Stimulated activated CD4-positive, alpha-beta T cell treated with anti-CD3 and anti-CD28 coated beads, Interleukin-15, amount 100 ng/mL, for 24 hours (primary cell): ENCODE data around the gene LBP.
A peak's percentile ranks its signal among the peaks of the same experiment; 100 is the strongest.
"Not testable (repeated sequence)": the region's sequence is repeated elsewhere in the genome, so short reads cannot be mapped to it uniquely, and the experiment has no call there.

Experiments used
- DNase-seq: peaks from one replicate; pipeline ENCODE4 v3.0.0-alpha.2; 2020

Gene LBP

GRCh38 chr20:38321959-38322598 is 24.2 kb upstream of the LBP start:
- DNase-seq: no peak

DNA sequence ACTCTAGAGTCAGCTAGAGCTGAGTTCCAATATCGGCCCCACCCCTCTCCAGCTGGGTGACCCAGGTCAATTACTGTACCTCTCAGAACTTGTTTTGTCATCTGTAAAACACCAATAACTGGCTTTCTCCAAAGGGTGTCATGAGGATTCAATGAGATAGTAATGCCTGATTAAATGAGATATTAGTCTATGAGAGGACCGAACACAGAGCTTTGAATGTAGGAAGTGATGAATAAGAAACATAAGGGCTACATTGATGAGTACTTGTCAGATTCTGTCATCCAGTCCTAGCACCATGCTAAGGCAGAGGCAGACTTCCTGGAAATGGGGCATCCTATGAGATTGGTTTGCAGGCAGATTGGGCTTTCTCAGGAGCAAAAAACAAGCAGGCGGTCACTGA is 22.1 kb upstream of the LBP start:
- no peak for DNase-seq

GRCh38 chr20:38325167-38325566 is 21.1 kb upstream of the LBP start:
- DNase-seq: no peak

GRCh38 chr20:38325905-38326304 is 20.4 kb upstream of the LBP start:
- DNase-seq: no peak

DNA sequence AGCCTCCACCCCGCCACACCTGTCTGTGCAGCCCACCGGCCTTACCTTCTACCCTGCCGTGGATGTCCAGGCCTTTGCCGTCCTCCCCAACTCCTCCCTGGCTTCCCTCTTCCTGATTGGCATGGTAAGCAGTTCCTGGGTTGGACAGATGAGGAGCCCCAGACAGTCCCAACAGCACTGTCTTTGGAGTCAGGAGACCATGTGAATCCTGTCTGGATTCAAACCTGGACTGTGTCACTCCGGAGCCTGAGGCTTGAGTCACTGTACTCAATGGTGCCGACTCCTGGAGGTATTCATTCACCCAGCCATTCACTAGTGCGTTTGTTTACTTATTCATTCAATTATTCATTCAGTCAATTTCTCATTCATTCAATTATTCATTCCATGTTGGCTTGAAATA is 20.0 kb upstream of the LBP start:
- no peak for DNase-seq

GRCh38 chr20:38330638-38331037 is 15.6 kb upstream of the LBP start:
- DNase-seq: no peak

GRCh38 chr20:38331245-38331644 is 15.0 kb upstream of the LBP start:
- DNase-seq: no peak

DNA sequence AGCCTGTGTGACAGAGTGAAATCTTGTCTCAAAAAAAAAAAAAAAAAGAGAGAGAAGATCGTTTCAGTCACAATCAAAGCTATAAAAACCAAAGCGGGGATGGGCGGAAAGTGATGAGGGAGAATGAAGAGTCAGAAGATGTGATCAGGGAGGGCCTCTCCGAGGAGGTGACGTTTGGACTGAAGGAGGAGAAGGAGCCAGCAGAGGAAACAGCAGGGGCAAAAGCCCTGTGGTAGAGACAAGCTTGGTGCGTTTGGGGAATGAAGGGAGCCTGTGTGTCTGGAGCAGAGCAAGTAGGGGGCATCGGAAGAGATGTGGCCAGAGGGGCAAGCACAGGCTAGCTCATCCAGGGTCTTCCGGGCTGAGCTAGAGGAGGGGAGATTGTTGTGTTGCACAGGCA is 14.5 kb upstream of the LBP start:
- DNase-seq: no peak

- DNase-seq: no peak
These were observed 12.3 kb upstream of the LBP start for GRCh38 chr20:38334016-38334415.

DNA sequence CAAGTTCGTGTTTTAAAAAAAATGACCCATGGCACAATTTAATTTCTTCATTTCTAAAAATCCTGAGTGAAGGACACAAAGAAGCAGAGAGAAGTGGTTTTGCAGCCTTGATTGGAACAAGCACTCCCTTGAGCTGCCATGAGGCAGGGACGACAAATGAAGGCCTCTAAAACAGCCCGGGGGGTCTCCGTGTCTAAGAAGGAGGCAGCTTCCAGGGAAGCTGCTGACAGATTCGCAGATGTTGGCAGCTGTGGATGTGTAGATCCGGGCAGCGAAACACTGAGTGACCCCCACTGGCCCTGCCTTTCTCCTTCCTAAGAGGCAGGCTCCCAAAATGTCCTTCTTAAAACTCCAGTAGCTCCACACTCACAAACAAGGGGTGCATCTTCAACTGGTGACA is 9.6 kb upstream of the LBP start:
- no peak for DNase-seq

- peak; percentile 40 for DNase-seq
These were observed 8.6 kb upstream of the LBP start for GRCh38 chr20:38337561-38338140.

DNA sequence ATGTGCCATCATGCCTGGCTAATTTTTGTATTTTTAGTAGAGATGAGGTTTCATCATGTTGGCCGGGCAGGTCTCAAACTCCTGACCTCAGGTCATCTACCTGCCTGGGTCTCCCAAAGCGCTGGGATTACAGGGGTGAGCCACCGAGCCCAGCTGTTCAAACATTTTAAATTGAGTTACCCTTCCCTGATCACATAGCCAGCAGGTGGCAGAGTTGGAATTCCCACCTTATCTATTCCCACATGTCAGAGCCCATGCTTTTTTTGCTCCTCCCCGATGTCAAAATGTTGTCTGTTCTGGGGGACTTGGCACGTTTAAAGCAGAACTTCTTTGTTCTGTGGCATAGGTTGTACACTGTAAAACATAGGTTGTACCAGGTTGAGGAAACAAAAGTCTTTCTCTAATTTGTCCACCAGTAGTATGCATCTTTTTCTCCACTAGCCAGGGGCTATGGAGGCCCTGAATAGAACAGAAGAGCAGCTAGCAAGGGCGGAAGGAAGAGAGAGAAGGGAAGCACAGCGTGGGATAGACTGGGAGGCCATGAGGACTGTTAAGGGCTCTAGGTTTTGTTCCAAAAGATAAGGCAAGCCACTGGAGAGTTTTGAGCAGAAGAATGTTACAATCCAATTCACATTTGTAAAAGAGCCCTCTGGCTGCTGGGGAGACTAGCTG is 7.3 kb upstream of the LBP start:
- DNase-seq: no peak

DNA sequence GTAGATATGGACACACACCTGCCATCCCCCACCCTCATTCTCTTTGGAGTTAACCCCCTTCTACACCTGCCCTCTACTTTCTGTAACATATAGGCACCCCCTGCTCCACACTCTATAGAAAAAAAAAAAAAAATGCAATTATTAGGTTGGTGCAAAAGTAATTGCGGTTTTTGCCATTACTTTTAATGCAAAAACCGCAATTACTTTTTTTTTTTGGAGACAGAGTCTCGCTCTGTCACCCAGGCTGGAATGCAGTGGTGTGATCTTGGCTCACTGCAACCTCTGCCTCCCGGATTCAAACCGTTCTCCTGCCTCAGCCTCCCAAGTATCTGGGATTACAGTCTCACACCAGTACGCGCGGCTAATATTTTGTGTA is 6.8 kb upstream of the LBP start:
- DNase-seq: not testable (repeated sequence)

- no peak for DNase-seq
These were observed 6.3 kb upstream of the LBP start for GRCh38 chr20:38339997-38340396.

DNA sequence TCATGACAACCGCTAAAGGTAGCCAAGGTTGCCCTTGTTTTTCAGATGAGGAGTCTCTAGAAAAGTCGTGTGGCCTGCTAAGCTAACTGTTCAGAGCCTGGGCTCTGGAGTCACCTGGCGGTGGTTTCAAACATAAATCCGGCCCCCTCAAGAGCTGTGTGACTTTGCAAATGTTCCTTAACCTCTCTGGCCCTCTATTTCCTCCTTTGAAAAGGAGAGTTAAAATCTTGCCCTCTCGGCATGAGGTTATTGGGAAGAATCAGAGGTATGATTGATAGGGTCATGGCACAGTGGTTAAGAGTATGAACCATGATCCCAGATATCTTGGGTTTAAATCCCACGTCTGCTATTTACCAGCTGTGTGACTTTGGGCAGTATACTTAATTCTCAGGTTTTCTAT is 5.6 kb upstream of the LBP start:
- DNase-seq: no peak

- DNase-seq: no peak
These were observed 4.1 kb upstream of the LBP start for GRCh38 chr20:38342216-38342615.

GRCh38 chr20:38342713-38343310 is 3.5 kb upstream of the LBP start:
- no peak for DNase-seq

DNA sequence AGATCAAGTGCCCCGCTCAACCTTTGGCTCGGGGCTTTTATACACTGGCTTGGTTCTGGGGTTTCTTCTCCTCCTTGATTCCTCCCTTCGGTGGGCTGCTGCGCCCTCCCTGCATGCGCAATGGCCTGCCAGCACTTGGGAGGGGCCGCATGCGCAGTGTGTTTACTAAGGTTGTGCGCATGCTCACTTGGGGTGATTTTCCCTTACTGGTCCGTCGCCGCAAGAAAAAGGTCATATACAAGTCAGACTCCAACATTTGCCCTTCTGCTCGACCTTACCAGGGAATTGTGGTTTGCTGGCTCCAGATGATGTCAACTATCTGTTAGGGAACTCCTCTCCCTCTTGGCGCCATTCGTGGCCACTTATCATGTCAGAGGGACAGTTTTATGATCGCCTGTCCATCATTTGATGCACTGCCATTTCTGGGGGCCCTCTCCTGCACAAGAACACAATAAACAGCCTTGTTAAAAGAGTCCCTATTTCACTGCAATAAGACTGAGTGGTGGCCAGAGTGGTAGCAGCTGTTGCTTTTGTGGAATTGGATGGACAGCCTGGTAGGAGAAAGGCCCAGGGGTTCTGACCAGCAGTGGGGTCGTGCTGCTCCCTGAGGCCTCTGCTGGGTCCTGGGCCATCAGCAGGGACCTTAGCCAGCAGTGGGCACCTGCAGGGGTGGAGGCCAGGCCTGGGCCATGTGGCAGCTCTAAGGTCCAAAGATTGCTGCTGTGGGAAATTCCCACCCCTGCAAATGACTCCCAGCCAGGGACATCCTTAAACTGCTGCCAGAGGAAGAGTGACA is 2.8 kb upstream of the LBP start:
- DNase-seq: no peak

DNA sequence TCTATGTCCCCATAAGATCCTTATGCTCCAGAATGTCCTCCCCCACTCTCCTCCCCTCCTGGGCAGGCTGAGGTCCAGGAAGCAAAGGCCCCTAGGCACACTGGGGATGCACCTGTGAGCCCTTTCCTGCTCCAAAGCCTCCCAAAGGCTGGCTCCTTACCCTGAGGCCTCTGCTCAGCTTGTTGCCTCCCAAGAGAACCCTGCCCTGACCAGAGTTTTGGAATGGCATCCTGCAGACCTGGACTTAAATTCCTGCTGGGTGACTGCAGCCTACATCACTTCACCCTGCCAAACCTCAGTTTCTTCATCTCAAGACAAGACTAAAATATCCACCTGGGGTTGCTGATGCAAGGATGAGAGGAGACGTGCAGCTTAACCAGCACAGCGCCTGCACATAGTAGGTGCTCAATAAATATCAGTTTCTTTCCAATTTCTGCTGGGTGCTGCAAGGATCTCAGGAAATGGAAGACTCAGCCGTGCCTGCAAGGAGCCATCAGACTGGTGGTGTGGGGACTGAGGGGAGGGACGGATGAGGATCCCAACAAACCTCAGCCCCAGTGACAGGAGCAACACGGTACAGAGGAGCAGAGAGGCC is 2.1 kb upstream of the LBP start:
- DNase-seq: no peak

GRCh38 chr20:38345643-38346042 is 639 bp upstream of the LBP start:
- no peak for DNase-seq

GRCh38 chr20:38346741-38347140 is 459 bp downstream of the LBP start:
- no peak for DNase-seq

DNA sequence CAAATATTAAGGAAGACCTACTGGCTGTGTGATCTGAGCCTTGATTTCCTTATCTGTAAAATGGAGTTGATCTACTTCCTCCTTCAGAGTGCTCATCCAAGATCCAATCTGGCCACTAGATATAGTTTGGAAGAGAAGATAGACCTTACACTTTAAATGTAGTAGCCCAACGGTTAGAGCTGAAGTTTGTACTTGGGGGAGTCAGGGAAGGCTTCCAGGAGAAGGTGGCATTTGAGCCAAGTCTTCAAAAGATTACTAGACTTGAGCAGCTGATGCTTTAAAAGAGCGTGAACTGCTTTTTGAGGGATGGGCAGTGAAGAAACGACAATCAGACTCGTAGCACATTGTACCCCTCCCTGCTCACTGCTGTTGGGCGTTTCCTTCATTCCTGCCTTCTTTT is 3.6 kb downstream of the LBP start:
- no peak for DNase-seq
